ENCODE data around the gene TMEM33. TPM values are rescaled to one million over a fixed set of nuclear protein-coding genes. Genes with fewer than 3 reads are reported as not detected.

The TMEM33 gene
- total RNA-seq, 2 experiments from 2014 or later, result 43.8 to 57.2 TPM

GRCh38 chr4:41981456-41981855 lies 46.2 kb downstream of the TMEM33 start, which contains the start of gene DCAF4L1:
TSS of gene DCAF4L1 (plus strand) at chr4:41981756. CDS start at chr4:41981793, 37 bp downstream.
- no peak for ATAC-seq
- Mint-ChIP-seq H3K36me3 (ENCODE audit: low read depth) (peaks cover 2% of the 10 kb centered on the region), H3K27me3 (no peaks in the 10 kb centered on the region), H3K4me1 (no peaks in the 10 kb centered on the region), H3K9me3 (ENCODE audit: low read depth) (no peaks in the 10 kb centered on the region), H3K27ac (no peak within 1 kb of the TSS), H3K4me3 (no peak within 1 kb of the TSS)
- intact Hi-C loops (cut with DNase I, micrococcal nuclease), result no loop called here
- CTCF ChIA-PET, result no interaction called here
- POLR2A ChIA-PET, result no interaction called here
- no peak for DNase-seq

- no peak overlapping the region for H3K4me3 Mint-ChIP-seq
- peaks cover 2% of the 10 kb centered on the region for H3K36me3 Mint-ChIP-seq (ENCODE audit: low read depth)
- POLR2A ChIA-PET, result no interaction called here
- H3K4me1 Mint-ChIP-seq, result no peaks in the 10 kb centered on the region
- DNase-seq (no peak), ATAC-seq (no peak)
- CTCF ChIA-PET, result no interaction called here
- no peak overlapping the region for H3K27ac Mint-ChIP-seq
- no peaks in the 10 kb centered on the region for H3K9me3 Mint-ChIP-seq (ENCODE audit: low read depth)
- intact Hi-C loops (cut with DNase I, micrococcal nuclease), result no loop called here
- H3K27me3 Mint-ChIP-seq, result no peaks in the 10 kb centered on the region
Observed at GRCh38 chr4:41982716-41983115, 47.5 kb downstream of the TMEM33 start.

GRCh38 chr4:41985151-41985550 lies 49.9 kb downstream of the TMEM33 start:
- intact Hi-C loops (cut with DNase I, micrococcal nuclease), result no loop called here
- H3K9me3 Mint-ChIP-seq (ENCODE audit: low read depth), result no peaks in the 10 kb centered on the region

GRCh38 chr4:41989994-41990364 lies 54.8 kb downstream of the TMEM33 start:
- POLR2A ChIA-PET, result interaction anchor here (1.4 kb wide), 1 partner anchor 55 kb away, joined by 4 read pairs; the partner anchor contains the start of gene TMEM33
- CTCF ChIA-PET, result interaction anchor here (0.7 kb wide), 1 partner anchor 629 kb away, joined by 3 read pairs; no protein-coding TSS in a partner anchor
- ATAC-seq, result peak; percentile 18
- intact Hi-C loops (cut with DNase I, micrococcal nuclease), result loop anchor here (1.0 to 10.0 kb wide), 3 partner anchors 55 to 775 kb away; partner anchors contain the start of genes TMEM33 (in 2 of the 2), APBB2 (in 1 of the 2) and ATP8A1 (in 1 of the 2)
- Mint-ChIP-seq H3K4me3 (peak overlapping the region; percentile 93), H3K36me3 (ENCODE audit: low read depth) (peaks cover 7% of the 10 kb centered on the region), H3K27me3 (no peaks in the 10 kb centered on the region), H3K9me3 (ENCODE audit: low read depth) (no peaks in the 10 kb centered on the region), H3K27ac (peak overlapping the region; percentile 97), H3K4me1 (peaks cover 22% of the 10 kb centered on the region)
- DNase-seq, result no peak

More at GRCh38 chr4:41985151-41985550, 49.9 kb downstream of the TMEM33 start:
- no peak for DNase-seq
- Mint-ChIP-seq H3K27ac (no peak overlapping the region), H3K36me3 (ENCODE audit: low read depth) (no peaks in the 10 kb centered on the region), H3K4me3 (no peak overlapping the region), H3K4me1 (peaks cover 6% of the 10 kb centered on the region), H3K27me3 (no peaks in the 10 kb centered on the region)
- POLR2A ChIA-PET, result no interaction called here
- CTCF ChIA-PET, result no interaction called here
- ATAC-seq, result no peak

- POLR2A ChIA-PET, result interaction anchor here (1.4 kb wide), 1 partner anchor 56 kb away, joined by 4 read pairs; the partner anchor contains the start of gene TMEM33
- DNase-seq (peak; percentile 95), ATAC-seq (peak; percentile 97)
- H3K4me1 Mint-ChIP-seq, result peaks cover 25% of the 10 kb centered on the region
- intact Hi-C loops (cut with DNase I, micrococcal nuclease), result loop anchor here (1.0 to 10.0 kb wide), 3 partner anchors 55 to 776 kb away; partner anchors contain the start of genes TMEM33 (in 2 of the 2), APBB2 (in 1 of the 2) and ATP8A1 (in 1 of the 2)
- H3K27ac Mint-ChIP-seq, result peak within 1 kb of the TSS; percentile 97
- H3K36me3 Mint-ChIP-seq (ENCODE audit: low read depth), result peaks cover 7% of the 10 kb centered on the region
- H3K4me3 Mint-ChIP-seq, result peak within 1 kb of the TSS; percentile 93
- no peaks in the 10 kb centered on the region for H3K9me3 Mint-ChIP-seq (ENCODE audit: low read depth)
- CTCF ChIA-PET, result interaction anchor here (0.7 to 1.8 kb wide), 2 partner anchors 33 to 209 kb away, joined by 3 to 4 read pairs; no protein-coding TSS in a partner anchor
- no peaks in the 10 kb centered on the region for H3K27me3 Mint-ChIP-seq
Observed at GRCh38 chr4:41990365-41991111, 55.3 kb downstream of the TMEM33 start, which contains the start of gene SLC30A9. TSS of gene SLC30A9 (plus strand) at chr4:41990530. CDS start at chr4:41990652, 122 bp downstream.

GRCh38 chr4:41991916-41992767 lies 56.9 kb downstream of the TMEM33 start:
- no peaks in the 10 kb centered on the region for H3K9me3 Mint-ChIP-seq (ENCODE audit: low read depth)
- peaks cover 8% of the 10 kb centered on the region for H3K36me3 Mint-ChIP-seq (ENCODE audit: low read depth)
- no peak overlapping the region for H3K27ac Mint-ChIP-seq
- ATAC-seq (no peak), DNase-seq (no peak)
- ChIA-PET CTCF (interaction anchor here (1.8 kb wide), 1 partner anchor 34 kb away, joined by 4 read pairs; no protein-coding TSS in a partner anchor), POLR2A (no interaction called here)
- peaks cover 27% of the 10 kb centered on the region for H3K4me1 Mint-ChIP-seq
- H3K4me3 Mint-ChIP-seq, result peak overlapping the region; percentile 93
- no peaks in the 10 kb centered on the region for H3K27me3 Mint-ChIP-seq
- intact Hi-C loops (cut with DNase I, micrococcal nuclease), result loop anchor here in 1 of 2 experiments (10.0 kb wide), 1 partner anchor 777 kb away; the partner anchor contains the start of gene APBB2

- intact Hi-C loops (cut with DNase I, micrococcal nuclease), result loop anchor here in 1 of 2 experiments (10.0 kb wide), 1 partner anchor 778 kb away; the partner anchor contains the start of gene APBB2
- H3K4me3 Mint-ChIP-seq, result no peak overlapping the region
Observed at GRCh38 chr4:41992967-41993857, 58.0 kb downstream of the TMEM33 start.

GRCh38 chr4:41994461-41994985 lies 59.3 kb downstream of the TMEM33 start:
- H3K4me3 Mint-ChIP-seq, result no peak overlapping the region
- no peaks in the 10 kb centered on the region for H3K9me3 Mint-ChIP-seq (ENCODE audit: low read depth)
- intact Hi-C loops (cut with DNase I, micrococcal nuclease), result loop anchor here in 1 of 2 experiments (10.0 kb wide), 1 partner anchor 780 kb away; the partner anchor contains the start of gene APBB2
- peaks cover 26% of the 10 kb centered on the region for H3K4me1 Mint-ChIP-seq
- DNase-seq (no peak), ATAC-seq (no peak)
- POLR2A ChIA-PET, result no interaction called here
- H3K27me3 Mint-ChIP-seq, result no peaks in the 10 kb centered on the region
- CTCF ChIA-PET, result interaction anchor here (0.7 kb wide), 2 partner anchors 24 to 321 kb away, joined by 3 read pairs; no protein-coding TSS in a partner anchor
- H3K27ac Mint-ChIP-seq, result no peak overlapping the region
- H3K36me3 Mint-ChIP-seq (ENCODE audit: low read depth), result peaks cover 12% of the 10 kb centered on the region

More at GRCh38 chr4:41992967-41993857, 58.0 kb downstream of the TMEM33 start:
- peaks cover 29% of the 10 kb centered on the region for H3K4me1 Mint-ChIP-seq
- H3K27me3 Mint-ChIP-seq, result no peaks in the 10 kb centered on the region
- ATAC-seq (no peak), DNase-seq (no peak)
- peaks cover 12% of the 10 kb centered on the region for H3K36me3 Mint-ChIP-seq (ENCODE audit: low read depth)
- H3K9me3 Mint-ChIP-seq (ENCODE audit: low read depth), result no peaks in the 10 kb centered on the region
- no peak overlapping the region for H3K27ac Mint-ChIP-seq
- CTCF ChIA-PET, result no interaction called here
- POLR2A ChIA-PET, result no interaction called here

GRCh38 chr4:41998019-41998418 lies 62.8 kb downstream of the TMEM33 start:
- Mint-ChIP-seq H3K4me1 (peaks cover 23% of the 10 kb centered on the region), H3K27ac (no peak overlapping the region), H3K9me3 (ENCODE audit: low read depth) (no peaks in the 10 kb centered on the region), H3K4me3 (no peak overlapping the region), H3K36me3 (ENCODE audit: low read depth) (peaks cover 15% of the 10 kb centered on the region), H3K27me3 (no peaks in the 10 kb centered on the region)
- ChIA-PET CTCF (no interaction called here), POLR2A (no interaction called here)
- intact Hi-C loops (cut with DNase I, micrococcal nuclease), result loop anchor here in 1 of 2 experiments (10.0 kb wide), 1 partner anchor 783 kb away; the partner anchor contains the start of gene APBB2
- DNase-seq (no peak), ATAC-seq (no peak)

- intact Hi-C loops (cut with DNase I, micrococcal nuclease), result loop anchor here in 1 of 2 experiments (10.0 kb wide), 1 partner anchor 785 kb away; the partner anchor contains the start of gene APBB2
- H3K4me1 Mint-ChIP-seq, result peaks cover 31% of the 10 kb centered on the region
- DNase-seq, result no peak
- no peaks in the 10 kb centered on the region for H3K9me3 Mint-ChIP-seq (ENCODE audit: low read depth)
- H3K36me3 Mint-ChIP-seq (ENCODE audit: low read depth), result peaks cover 27% of the 10 kb centered on the region
- ATAC-seq, result no peak
- H3K27me3 Mint-ChIP-seq, result no peaks in the 10 kb centered on the region
- CTCF ChIA-PET, result no interaction called here
- H3K27ac Mint-ChIP-seq, result no peak overlapping the region
- H3K4me3 Mint-ChIP-seq, result no peak overlapping the region
- POLR2A ChIA-PET, result no interaction called here
Observed at GRCh38 chr4:41999321-41999720, 64.1 kb downstream of the TMEM33 start.

Data from activated CD4-positive, alpha-beta T cell treated with anti-CD3 and anti-CD28 coated beads for 36 hours (primary cell).